Liver (tissue), 9 donors: ENCODE data around the gene VAPB. TPM values are rescaled to one million over a fixed set of nuclear protein-coding genes. Genes with fewer than 3 reads are reported as not detected.

Source experiments
- DNase-seq: peaks from one replicate; pipeline ENCODE4 v3.0.0-alpha.2; 2017; ENCODE audit warnings: low spot score
- H3K27ac ChIP-seq, 2 donors: one replicate each; pipeline ENCODE4 v1.7.0; 2013; ENCODE audit warnings: inconsistent platforms in 2 of 2, low read length in 2 of 2, control low read depth in 1 of 2, low read depth in 1 of 2, mild to moderate bottlenecking in 1 of 2
- H3K27me3 ChIP-seq, 4 donors: one replicate each; pipeline versions ENCODE4 v1.6.1 to v1.7.0; 2013; ENCODE audit warnings: low read length in 3 of 4, inconsistent platforms in 1 of 4, mild to moderate bottlenecking in 1 of 4, moderate library complexity in 1 of 4; ENCODE audit not compliant: control insufficient read depth in 4 of 4, insufficient read depth in 4 of 4
- H3K36me3 ChIP-seq, 4 donors: one replicate each; pipeline versions ENCODE4 v1.6.1 to v1.7.0; 2013; ENCODE audit warnings: low read length in 3 of 4, mild to moderate bottlenecking in 3 of 4, low read depth in 1 of 4, moderate library complexity in 1 of 4; ENCODE audit not compliant: control insufficient read depth in 4 of 4, insufficient read depth in 3 of 4
- H3K4me1 ChIP-seq, 4 donors: one replicate each; pipeline versions ENCODE4 v1.6.1 to v1.7.0; 2013; ENCODE audit warnings: low read length in 3 of 4, mild to moderate bottlenecking in 3 of 4, moderate library complexity in 1 of 4; ENCODE audit not compliant: control insufficient read depth in 4 of 4, insufficient read depth in 4 of 4
- H3K4me3 ChIP-seq, 3 donors: one replicate each; pipeline versions ENCODE4 v1.6.1 to v1.7.0; 2013; ENCODE audit warnings: low read length in 3 of 3, control low read depth in 1 of 3, low read depth in 1 of 3, mild to moderate bottlenecking in 1 of 3
- H3K9ac ChIP-seq, 2 donors: one replicate each; pipeline ENCODE4 v1.7.0; 2013; ENCODE audit warnings: low read length in 2 of 2, mild to moderate bottlenecking in 2 of 2, moderate library complexity in 2 of 2, control low read depth in 1 of 2, low read depth in 1 of 2
- H3K9me3 ChIP-seq, 4 donors: one replicate each; pipeline versions ENCODE4 v1.6.1 to v1.7.0; 2013; ENCODE audit warnings: low read length in 3 of 4; ENCODE audit not compliant: control insufficient read depth in 4 of 4
- CTCF ChIP-seq: fragments of 150-350 bp; IDR thresholded peaks from 2 replicates; pipeline ENCODE4 v1.5.1; 2017; ENCODE audit warnings: improper control_type of control experiment, low read depth, low read length; ENCODE audit not compliant: missing input control
- EGR1 ChIP-seq, 2 donors: IDR thresholded peaks; 2 replicates each; pipeline ENCODE4 v1.6.1; 2016 to 2018; ENCODE audit warnings: antibody characterized with exemption in 2 of 2, low read depth in 2 of 2
- FOXA1 ChIP-seq: IDR thresholded peaks from 2 replicates; pipeline ENCODE4 v1.6.1; 2016; ENCODE audit warnings: antibody characterized with exemption
- FOXA2 ChIP-seq: IDR thresholded peaks from 2 replicates; pipeline ENCODE4 v1.6.1; 2016; ENCODE audit warnings: antibody characterized with exemption
- GABPA ChIP-seq, 2 donors: IDR thresholded peaks in 1 of 2; conservative IDR thresholded peaks in 1 of 2; 2 replicates each; pipeline ENCODE4 v1.6.1; 2016; ENCODE audit warnings: antibody characterized with exemption in 2 of 2, mild to moderate bottlenecking in 1 of 2, moderate library complexity in 1 of 2
- HNF4A ChIP-seq, 2 donors: conservative IDR thresholded peaks; 2 replicates each; pipeline ENCODE4 v1.6.1; 2016; ENCODE audit warnings: antibody characterized with exemption in 2 of 2, mild to moderate bottlenecking in 2 of 2
- HNF4G ChIP-seq: IDR thresholded peaks from 2 replicates; pipeline ENCODE4 v1.6.1; 2016; ENCODE audit warnings: antibody characterized with exemption
- JUND ChIP-seq, 2 donors: IDR thresholded peaks; 2 replicates each; pipeline ENCODE4 v1.6.1; 2016; ENCODE audit warnings: antibody characterized with exemption in 2 of 2
- RAD21 ChIP-seq, 2 donors: IDR thresholded peaks; 2 replicates each; pipeline ENCODE4 v1.6.1; 2016; ENCODE audit warnings: antibody characterized with exemption in 2 of 2, mild to moderate bottlenecking in 2 of 2
- RXRA ChIP-seq, 2 donors: IDR thresholded peaks; 2 replicates each; pipeline ENCODE4 v1.6.1; 2017 to 2018; ENCODE audit warnings: antibody characterized with exemption in 2 of 2, mild to moderate bottlenecking in 1 of 2
- SP1 ChIP-seq: IDR thresholded peaks from 2 replicates; pipeline ENCODE4 v1.6.1; 2018; ENCODE audit warnings: antibody characterized with exemption, mild to moderate bottlenecking
- TAF1 ChIP-seq: conservative IDR thresholded peaks from 2 replicates; pipeline ENCODE4 v1.6.1; 2016; ENCODE audit warnings: antibody characterized with exemption, mild to moderate bottlenecking
- YY1 ChIP-seq: IDR thresholded peaks from 2 replicates; pipeline ENCODE4 v1.6.1; 2016; ENCODE audit warnings: antibody characterized with exemption, mild to moderate bottlenecking
- WGBS: extraction: QIAGEN DNeasy Blood & Tissue Kit; methylation state at CpG from one replicate; pipeline ENCODE4 v1.1.7; 2013; 5-methylcytosine and 5-hydroxymethylcytosine counted together
- polyA plus RNA-seq, 2 donors: library from polyadenylated mRNA; stranded (reverse) in 1 of 2; unstranded in 1 of 2; fragments of 200-250 nt in 1 of 2; fragments of >200 nt in 1 of 2; fragmentation: Nextera tagmentation in 1 of 2; extraction: Ambion mirVana in 1 of 2; gene quantifications; one replicate each; pipeline versions ENCODE4 v1.2.1 to v1.2.3, GENCODE V29; 2013 to 2015
- total RNA-seq, 2 donors: library from RNA; depleted of rRNA; stranded (reverse); fragments of >200 nt; gene quantifications; one replicate each; pipeline ENCODE4 v1.2.3, GENCODE V29; 2014
- TF ChIP-seq, protein P1 (sequence below): IDR thresholded peaks from 2 replicates; pipeline ENCODE4 v1.6.1; 2016; ENCODE audit warnings: antibody characterized with exemption
- TF ChIP-seq, protein P2 (sequence below): IDR thresholded peaks from 2 replicates; pipeline ENCODE4 v1.6.1; 2016; ENCODE audit warnings: antibody characterized with exemption
- TF ChIP-seq, protein P3 (sequence below): IDR thresholded peaks from 2 replicates; pipeline ENCODE4 v1.6.1; 2016; ENCODE audit warnings: antibody characterized with exemption, mild to moderate bottlenecking
- TF ChIP-seq, protein P4 (sequence below): IDR thresholded peaks from 2 replicates; pipeline ENCODE4 v1.6.1; 2016; ENCODE audit warnings: antibody characterized with exemption
- donor health status: healthy.
- donor health status: healthy.
- donor health status: healthy.
- donor health status: healthy.
- donor health status: healthy.

Gene VAPB
- total and polyA plus RNA-seq, 4 donors: 12.2 to 21.7 (median 18.5) TPM

GRCh38 chr20:58431134-58431533 is 42.1 kb downstream of the VAPB start:
- no peak overlapping the region for H3K4me3 ChIP-seq
- WGBS: over 99% methylated on average over 2 of the region's 2 CpGs
- no peak overlapping the region for H3K9ac ChIP-seq
- no peaks in the 10 kb centered on the region for H3K9me3 ChIP-seq
- DNase-seq: no peak
- peaks cover 15 to 33% (median 25%) of the 10 kb centered on the region in 4 donors for H3K4me1 ChIP-seq
- peaks cover 0 to 2% (median 1%) of the 10 kb centered on the region in 4 donors for H3K36me3 ChIP-seq
- no peak for TF ChIP-seq YY1
- TF ChIP-seq CTCF: no peak
- no peak for TF ChIP-seq EGR1 (IDR thresholded peaks at IDR 0.05; ENCODE audit: low read depth in 2 of 2)
- no peak for TF ChIP-seq FOXA1
- TF ChIP-seq JUND (IDR thresholded peaks at IDR 0.05): no peak
- TF ChIP-seq, protein P1, sequence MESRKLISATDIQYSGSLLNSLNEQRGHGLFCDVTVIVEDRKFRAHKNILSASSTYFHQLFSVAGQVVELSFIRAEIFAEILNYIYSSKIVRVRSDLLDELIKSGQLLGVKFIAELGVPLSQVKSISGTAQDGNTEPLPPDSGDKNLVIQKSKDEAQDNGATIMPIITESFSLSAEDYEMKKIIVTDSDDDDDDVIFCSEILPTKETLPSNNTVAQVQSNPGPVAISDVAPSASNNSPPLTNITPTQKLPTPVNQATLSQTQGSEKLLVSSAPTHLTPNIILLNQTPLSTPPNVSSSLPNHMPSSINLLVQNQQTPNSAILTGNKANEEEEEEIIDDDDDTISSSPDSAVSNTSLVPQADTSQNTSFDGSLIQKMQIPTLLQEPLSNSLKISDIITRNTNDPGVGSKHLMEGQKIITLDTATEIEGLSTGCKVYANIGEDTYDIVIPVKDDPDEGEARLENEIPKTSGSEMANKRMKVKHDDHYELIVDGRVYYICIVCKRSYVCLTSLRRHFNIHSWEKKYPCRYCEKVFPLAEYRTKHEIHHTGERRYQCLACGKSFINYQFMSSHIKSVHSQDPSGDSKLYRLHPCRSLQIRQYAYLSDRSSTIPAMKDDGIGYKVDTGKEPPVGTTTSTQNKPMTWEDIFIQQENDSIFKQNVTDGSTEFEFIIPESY: no peak
- TF ChIP-seq, protein P2, sequence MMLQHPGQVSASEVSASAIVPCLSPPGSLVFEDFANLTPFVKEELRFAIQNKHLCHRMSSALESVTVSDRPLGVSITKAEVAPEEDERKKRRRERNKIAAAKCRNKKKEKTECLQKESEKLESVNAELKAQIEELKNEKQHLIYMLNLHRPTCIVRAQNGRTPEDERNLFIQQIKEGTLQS: no peak
- no peak for TF ChIP-seq RAD21 (IDR thresholded peaks at IDR 0.05)
- TF ChIP-seq TAF1: no peak
- no peak for TF ChIP-seq SP1
- TF ChIP-seq GABPA (IDR thresholded peaks at IDR 0.05 in 1 of 2, conservative IDR thresholded peaks at IDR 0.05 in 1 of 2): no peak
- TF ChIP-seq, protein P3, sequence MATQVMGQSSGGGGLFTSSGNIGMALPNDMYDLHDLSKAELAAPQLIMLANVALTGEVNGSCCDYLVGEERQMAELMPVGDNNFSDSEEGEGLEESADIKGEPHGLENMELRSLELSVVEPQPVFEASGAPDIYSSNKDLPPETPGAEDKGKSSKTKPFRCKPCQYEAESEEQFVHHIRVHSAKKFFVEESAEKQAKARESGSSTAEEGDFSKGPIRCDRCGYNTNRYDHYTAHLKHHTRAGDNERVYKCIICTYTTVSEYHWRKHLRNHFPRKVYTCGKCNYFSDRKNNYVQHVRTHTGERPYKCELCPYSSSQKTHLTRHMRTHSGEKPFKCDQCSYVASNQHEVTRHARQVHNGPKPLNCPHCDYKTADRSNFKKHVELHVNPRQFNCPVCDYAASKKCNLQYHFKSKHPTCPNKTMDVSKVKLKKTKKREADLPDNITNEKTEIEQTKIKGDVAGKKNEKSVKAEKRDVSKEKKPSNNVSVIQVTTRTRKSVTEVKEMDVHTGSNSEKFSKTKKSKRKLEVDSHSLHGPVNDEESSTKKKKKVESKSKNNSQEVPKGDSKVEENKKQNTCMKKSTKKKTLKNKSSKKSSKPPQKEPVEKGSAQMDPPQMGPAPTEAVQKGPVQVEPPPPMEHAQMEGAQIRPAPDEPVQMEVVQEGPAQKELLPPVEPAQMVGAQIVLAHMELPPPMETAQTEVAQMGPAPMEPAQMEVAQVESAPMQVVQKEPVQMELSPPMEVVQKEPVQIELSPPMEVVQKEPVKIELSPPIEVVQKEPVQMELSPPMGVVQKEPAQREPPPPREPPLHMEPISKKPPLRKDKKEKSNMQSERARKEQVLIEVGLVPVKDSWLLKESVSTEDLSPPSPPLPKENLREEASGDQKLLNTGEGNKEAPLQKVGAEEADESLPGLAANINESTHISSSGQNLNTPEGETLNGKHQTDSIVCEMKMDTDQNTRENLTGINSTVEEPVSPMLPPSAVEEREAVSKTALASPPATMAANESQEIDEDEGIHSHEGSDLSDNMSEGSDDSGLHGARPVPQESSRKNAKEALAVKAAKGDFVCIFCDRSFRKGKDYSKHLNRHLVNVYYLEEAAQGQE: no peak
- TF ChIP-seq HNF4A (conservative IDR thresholded peaks at IDR 0.05): no peak
- TF ChIP-seq FOXA2: no peak
- TF ChIP-seq HNF4G: no peak
- no peak for TF ChIP-seq RXRA (IDR thresholded peaks at IDR 0.05)
- TF ChIP-seq, protein P4, sequence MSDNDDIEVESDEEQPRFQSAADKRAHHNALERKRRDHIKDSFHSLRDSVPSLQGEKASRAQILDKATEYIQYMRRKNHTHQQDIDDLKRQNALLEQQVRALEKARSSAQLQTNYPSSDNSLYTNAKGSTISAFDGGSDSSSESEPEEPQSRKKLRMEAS: no peak
- no peak overlapping the region for H3K27ac ChIP-seq
- H3K27me3 ChIP-seq: no peaks in the 10 kb centered on the region
